Neuronal stem cell (in vitro differentiated cells): ENCODE data around the gene PLPP4.

ENCODE experiments used
- DNase-seq: peaks from one replicate; pipeline ENCODE4 v3.0.0-alpha.2; 2013; ENCODE audit warnings: low spot score
- H2AFZ ChIP-seq: one replicate; pipeline ENCODE4 v1.6.1; 2013; ENCODE audit warnings: mild to moderate bottlenecking, low read length, inconsistent platforms
- H2AK5ac ChIP-seq: 2 replicates; pipeline ENCODE4 v1.6.1; 2013; ENCODE audit warnings: low read depth, mild to moderate bottlenecking, inconsistent platforms, low read length, moderate library complexity, mixed read lengths
- H2BK120ac ChIP-seq: 2 replicates; pipeline ENCODE4 v1.6.1; 2013; ENCODE audit warnings: low read depth, mild to moderate bottlenecking, inconsistent platforms, low read length, moderate library complexity, mixed read lengths
- H2BK12ac ChIP-seq: one replicate; pipeline ENCODE4 v1.6.1; 2013; ENCODE audit warnings: low read length, inconsistent platforms
- H2BK15ac ChIP-seq: 2 replicates; pipeline ENCODE4 v1.6.1; 2013; ENCODE audit warnings: mild to moderate bottlenecking, low read length, inconsistent platforms, mixed read lengths
- H2BK5ac ChIP-seq: one replicate; pipeline ENCODE4 v1.6.1; 2013; ENCODE audit warnings: inconsistent platforms, mild to moderate bottlenecking, low read length, moderate library complexity
- H3K14ac ChIP-seq: one replicate; pipeline ENCODE4 v1.6.1; 2013; ENCODE audit warnings: low read length, inconsistent platforms
- H3K18ac ChIP-seq: 2 replicates; pipeline ENCODE4 v1.6.1; 2013; ENCODE audit warnings: low read length, inconsistent platforms
- H3K23ac ChIP-seq: 2 replicates; pipeline ENCODE4 v1.6.1; 2013; ENCODE audit warnings: low read depth, mild to moderate bottlenecking, mixed read lengths, low read length, inconsistent platforms; ENCODE audit not compliant: poor library complexity
- H3K27ac ChIP-seq: replicated peaks from 3 replicates; pipeline ENCODE4 v1.5.1; 2013; ENCODE audit warnings: low read length, inconsistent platforms
- H3K27me3 ChIP-seq, 3 experiments: 2 replicates each; pipeline ENCODE4 v1.6.1; 2013; ENCODE audit warnings: low read length in 3 of 3, mild to moderate bottlenecking in 2 of 3, inconsistent platforms in 1 of 3, low read depth in 1 of 3, mixed read lengths in 1 of 3, moderate library complexity in 1 of 3; ENCODE audit not compliant: control insufficient read depth in 3 of 3, insufficient read depth in 3 of 3
- H3K36me3 ChIP-seq, 2 donors: replicated peaks in 1 of 2; 2 replicates each; pipeline ENCODE4 v1.6.1; 2013; ENCODE audit warnings: low read length in 2 of 2; ENCODE audit not compliant: control insufficient read depth in 2 of 2, insufficient read depth in 2 of 2
- H3K4ac ChIP-seq: 2 replicates; pipeline ENCODE4 v1.6.1; 2013; ENCODE audit warnings: inconsistent platforms, mild to moderate bottlenecking, low read length, moderate library complexity
- H3K4me1 ChIP-seq, 2 donors: 1 replicate in 1 of 2; 2 replicates in 1 of 2; pipeline ENCODE4 v1.6.1; 2013; ENCODE audit warnings: low read length in 2 of 2, low read depth in 1 of 2; ENCODE audit not compliant: control insufficient read depth in 2 of 2, insufficient read depth in 1 of 2
- H3K4me2 ChIP-seq: one replicate; pipeline ENCODE4 v1.6.1; 2013; ENCODE audit warnings: mild to moderate bottlenecking, low read length, inconsistent platforms; ENCODE audit not compliant: insufficient read depth, poor library complexity, severe bottlenecking
- H3K4me3 ChIP-seq, 2 donors: 2 replicates each; pipeline ENCODE4 v1.5.1; 2013; ENCODE audit warnings: low read length in 2 of 2, mild to moderate bottlenecking in 2 of 2, inconsistent platforms in 1 of 2, moderate library complexity in 1 of 2
- H3K79me1 ChIP-seq: one replicate; pipeline ENCODE4 v1.6.1; 2013; ENCODE audit warnings: low read depth, mild to moderate bottlenecking, inconsistent platforms, low read length, moderate library complexity
- H3K9ac ChIP-seq: one replicate; pipeline ENCODE4 v1.6.1; 2013; ENCODE audit warnings: mild to moderate bottlenecking, low read depth, low read length, inconsistent platforms; ENCODE audit not compliant: poor library complexity
- H3K9me3 ChIP-seq, 2 donors: replicated peaks in 1 of 2; 2 replicates each; pipeline versions ENCODE3 to v1.6.1; 2013; ENCODE audit warnings: low read length in 2 of 2, mild to moderate bottlenecking in 2 of 2, inconsistent platforms in 1 of 2, low read depth in 1 of 2, mixed read lengths in 1 of 2, moderate library complexity in 1 of 2; ENCODE audit not compliant: control insufficient read depth in 2 of 2, insufficient read depth in 1 of 2
- H4K8ac ChIP-seq: one replicate; pipeline ENCODE4 v1.6.1; 2013; ENCODE audit warnings: low read depth, mild to moderate bottlenecking, inconsistent platforms, low read length, moderate library complexity
- H4K91ac ChIP-seq: one replicate; pipeline ENCODE4 v1.6.1; 2013; ENCODE audit warnings: low read length, low read depth, mild to moderate bottlenecking, inconsistent platforms; ENCODE audit not compliant: poor library complexity
- WGBS, 2 donors: extraction: QIAGEN DNeasy Blood & Tissue Kit; methylation state at CpG; one replicate each; pipeline ENCODE4 v1.1.7; 2013; ENCODE audit warnings: missing lambda C conversion rate in 2 of 2, mixed read lengths in 1 of 2; ENCODE audit not compliant: insufficient read length in 2 of 2, insufficient replicate concordance in 1 of 2; ENCODE audit errors: extremely low coverage in 2 of 2; 5-methylcytosine and 5-hydroxymethylcytosine counted together

The PLPP4 gene

GRCh38 chr10:120601999-120602398 lies 145.0 kb downstream of the PLPP4 start:
- no CpG with 5 or more reads among the region's 2 CpGs for WGBS, 2 donors
- H3K4me3 ChIP-seq = no peak overlapping the region
- no peaks in the 10 kb centered on the region for H3K9me3 ChIP-seq
- no peaks in the 10 kb centered on the region for H3K79me1 ChIP-seq
- no peak overlapping the region for H2BK5ac ChIP-seq
- H3K4me1 ChIP-seq = peaks cover 0 to 13% of the 10 kb centered on the region in 2 donors
- H3K14ac ChIP-seq = no peak overlapping the region
- no peak overlapping the region for H3K18ac ChIP-seq
- no peak overlapping the region for H3K27ac ChIP-seq
- H2AFZ ChIP-seq = no peak overlapping the region
- no peak overlapping the region for H3K4me2 ChIP-seq
- H3K27me3 ChIP-seq = no peaks in the 10 kb centered on the region
- no peaks in the 10 kb centered on the region for H3K36me3 ChIP-seq
- no peak overlapping the region for H2BK12ac ChIP-seq
- H2AK5ac ChIP-seq = no peak overlapping the region
- H4K91ac ChIP-seq = no peak overlapping the region
- no peak overlapping the region for H2BK120ac ChIP-seq
- H3K23ac ChIP-seq = no peak overlapping the region
- H4K8ac ChIP-seq = no peak overlapping the region
- H3K4ac ChIP-seq = no peak overlapping the region
- no peak overlapping the region for H2BK15ac ChIP-seq
- DNase-seq = no peak
- H3K9ac ChIP-seq = no peak overlapping the region

DNA sequence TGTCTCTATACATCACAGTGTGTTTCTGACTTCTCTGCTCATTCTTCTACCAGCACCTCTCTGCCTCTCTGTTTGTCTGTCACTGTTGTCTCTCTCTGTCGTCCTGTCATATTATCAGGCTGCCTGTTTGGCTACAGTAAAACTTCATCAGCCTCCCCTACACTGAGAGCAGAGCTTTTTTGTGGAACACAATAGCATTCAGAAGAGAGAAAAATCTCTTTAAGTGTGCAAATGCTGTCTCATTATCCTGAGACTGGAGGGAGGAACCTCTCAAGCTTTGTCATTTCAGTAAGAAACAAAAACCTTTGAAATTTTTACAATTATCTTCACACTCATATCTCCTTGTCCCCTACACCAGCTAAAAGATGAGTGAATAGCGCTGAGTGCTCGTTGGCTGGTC lies 148.4 kb downstream of the PLPP4 start:
- no peak overlapping the region for H2BK12ac ChIP-seq
- H3K36me3 ChIP-seq = no peaks in the 10 kb centered on the region
- no peak overlapping the region for H3K9ac ChIP-seq
- no peak overlapping the region for H4K8ac ChIP-seq
- H2AK5ac ChIP-seq = no peak overlapping the region
- no peak overlapping the region for H2BK120ac ChIP-seq
- H2AFZ ChIP-seq = no peak overlapping the region
- H3K4me2 ChIP-seq = no peak overlapping the region
- no peaks in the 10 kb centered on the region for H3K27me3 ChIP-seq
- H2BK15ac ChIP-seq = no peak overlapping the region
- H3K27ac ChIP-seq = no peak overlapping the region
- no peak overlapping the region for H3K4me3 ChIP-seq
- H4K91ac ChIP-seq = no peak overlapping the region
- H3K23ac ChIP-seq = no peak overlapping the region
- no peak overlapping the region for H3K14ac ChIP-seq
- no peak overlapping the region for H2BK5ac ChIP-seq
- no CpG with 5 or more reads among the region's 3 CpGs for WGBS, 2 donors
- H3K18ac ChIP-seq = no peak overlapping the region
- H3K9me3 ChIP-seq = no peaks in the 10 kb centered on the region
- H3K4ac ChIP-seq = no peak overlapping the region
- DNase-seq = no peak
- H3K4me1 ChIP-seq = peaks cover 0 to 7% of the 10 kb centered on the region in 2 donors
- H3K79me1 ChIP-seq = no peaks in the 10 kb centered on the region

DNA sequence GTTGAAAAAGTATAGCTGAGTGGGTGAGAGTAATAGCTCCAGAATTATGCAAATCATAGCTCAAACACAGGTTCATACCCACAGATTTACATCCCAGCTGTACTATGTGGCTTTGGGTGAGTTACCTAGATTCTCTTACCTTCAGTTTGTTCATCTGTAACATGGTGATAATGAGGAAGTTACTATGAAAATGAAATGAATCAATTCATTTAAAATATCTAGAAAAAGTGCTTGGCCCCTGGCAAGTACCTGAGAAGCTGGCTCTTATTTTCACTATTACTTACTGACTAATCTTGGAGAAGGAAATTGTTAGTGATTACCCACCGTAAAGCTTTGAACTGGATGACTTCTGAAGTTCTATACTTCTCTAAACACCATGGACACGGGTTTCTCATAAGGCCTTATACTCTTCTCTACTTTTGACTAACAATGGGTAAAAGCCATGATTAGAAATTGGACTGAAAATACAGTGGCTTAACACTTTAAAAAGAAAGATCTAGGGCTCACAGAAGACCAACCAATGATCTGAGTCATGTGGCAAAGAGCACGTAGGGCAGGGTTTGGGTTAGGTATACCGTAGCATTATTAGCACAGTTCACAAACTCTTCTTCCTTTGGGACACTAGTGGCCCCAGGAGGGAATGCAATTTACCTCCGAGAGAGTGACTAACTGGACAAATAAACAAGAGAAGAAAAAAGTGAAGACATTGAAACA lies 149.2 kb downstream of the PLPP4 start:
- Histone ChIP-seq H3K4me3 (no peak overlapping the region), H3K4ac (no peak overlapping the region)

DNA sequence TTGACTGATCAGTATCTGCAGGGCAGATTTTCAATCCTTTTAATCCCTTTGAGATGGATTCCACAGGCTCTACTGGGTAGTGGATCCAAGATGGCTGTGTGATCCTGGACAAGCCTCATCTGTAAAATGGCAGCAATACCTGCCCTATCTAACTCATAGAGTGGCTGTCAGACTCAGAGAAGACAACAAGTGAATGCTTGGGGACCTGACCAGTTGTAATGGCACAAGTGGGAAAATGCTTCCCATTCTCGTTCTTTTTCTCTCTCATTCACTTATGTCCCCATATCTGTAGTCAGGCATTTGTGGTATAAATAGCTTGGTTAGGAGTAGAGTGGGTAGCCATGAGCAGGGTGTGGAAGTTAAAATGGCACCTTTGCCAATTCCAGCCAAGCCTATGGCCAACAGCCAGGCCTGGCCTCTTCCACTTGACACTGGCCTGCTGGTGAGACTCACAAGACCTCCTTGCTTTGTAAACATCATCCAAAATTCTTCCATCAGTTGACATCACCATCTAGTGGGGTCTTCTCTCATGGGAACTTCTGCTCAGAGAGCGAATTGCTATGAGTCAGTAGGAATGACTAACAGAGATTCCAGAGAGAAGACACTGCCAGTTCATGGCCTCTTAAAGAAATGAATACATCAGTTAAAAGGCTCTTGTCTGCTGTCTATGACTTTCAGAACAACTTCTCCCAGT lies 150.1 kb downstream of the PLPP4 start:
- Histone ChIP-seq H2BK5ac (no peak overlapping the region), H4K91ac (no peak overlapping the region), H3K4ac (no peak overlapping the region), H2BK120ac (no peak overlapping the region), H2BK12ac (no peak overlapping the region), H3K14ac (no peak overlapping the region), H2AK5ac (no peak overlapping the region), H2BK15ac (no peak overlapping the region), H3K18ac (no peak overlapping the region), H3K23ac (no peak overlapping the region), H3K27ac (no peak overlapping the region), H3K9me3 (no peaks in the 10 kb centered on the region), H2AFZ (no peak overlapping the region), H3K27me3 (no peaks in the 10 kb centered on the region), H3K4me1 (peaks cover 0 to 10% of the 10 kb centered on the region in 2 donors), H4K8ac (no peak overlapping the region), H3K36me3 (no peaks in the 10 kb centered on the region), H3K9ac (no peak overlapping the region), H3K4me3 (no peak overlapping the region), H3K79me1 (no peaks in the 10 kb centered on the region), H3K4me2 (no peak overlapping the region)
- no CpG with 5 or more reads among the region's 2 CpGs for WGBS, 2 donors
- no peak for DNase-seq

More for the DNA sequence above, 149.2 kb downstream of the PLPP4 start:
- WGBS, 2 donors = no CpG with 5 or more reads among the region's 5 CpGs
- DNase-seq = no peak
- H3K27me3 ChIP-seq = no peaks in the 10 kb centered on the region
- H3K79me1 ChIP-seq = no peaks in the 10 kb centered on the region
- no peak overlapping the region for H4K91ac ChIP-seq
- H2AK5ac ChIP-seq = no peak overlapping the region
- no peak overlapping the region for H2BK15ac ChIP-seq
- H3K36me3 ChIP-seq = no peaks in the 10 kb centered on the region
- H2BK120ac ChIP-seq = no peak overlapping the region
- H3K23ac ChIP-seq = no peak overlapping the region
- H3K9me3 ChIP-seq = no peaks in the 10 kb centered on the region
- H3K27ac ChIP-seq = no peak overlapping the region
- no peak overlapping the region for H3K9ac ChIP-seq
- H3K18ac ChIP-seq = no peak overlapping the region
- no peak overlapping the region for H2AFZ ChIP-seq
- H2BK12ac ChIP-seq = no peak overlapping the region
- H2BK5ac ChIP-seq = no peak overlapping the region
- no peak overlapping the region for H4K8ac ChIP-seq
- H3K4me1 ChIP-seq = peaks cover 0 to 10% of the 10 kb centered on the region in 2 donors
- no peak overlapping the region for H3K14ac ChIP-seq
- H3K4me2 ChIP-seq = no peak overlapping the region
